Ishikawa (cell line): ENCODE measurements around the gene SERHL2.

Experiments
- CEBPB ChIP-seq: IDR thresholded peaks from 2 replicates; pipeline ENCODE4 v1.6.1; 2012
- CREB1 ChIP-seq: IDR thresholded peaks from 2 replicates; pipeline ENCODE4 v1.6.1; 2012; ENCODE audit warnings: low read depth
- EGR1 ChIP-seq: IDR thresholded peaks from 2 replicates; pipeline ENCODE4 v1.6.1; 2012
- EP300 ChIP-seq: IDR thresholded peaks from 2 replicates; pipeline ENCODE4 v1.6.1; 2012; ENCODE audit warnings: borderline replicate concordance
- FOXM1 ChIP-seq: IDR thresholded peaks from 2 replicates; pipeline ENCODE4 v1.6.1; 2012; ENCODE audit warnings: low read depth, borderline replicate concordance
- MAX ChIP-seq: IDR thresholded peaks from 2 replicates; pipeline ENCODE4 v1.6.1; 2012
- NFIC ChIP-seq: IDR thresholded peaks from 2 replicates; pipeline ENCODE4 v1.6.1; 2012
- RAD21 ChIP-seq: IDR thresholded peaks from 2 replicates; pipeline ENCODE4 v1.6.1; 2012; ENCODE audit warnings: low read depth
- REST ChIP-seq: IDR thresholded peaks from 2 replicates; pipeline ENCODE4 v1.6.1; 2012; ENCODE audit warnings: low read depth, mild to moderate bottlenecking
- TAF1 ChIP-seq: IDR thresholded peaks from 2 replicates; pipeline ENCODE4 v1.6.1; 2012; ENCODE audit warnings: low read depth, mild to moderate bottlenecking
- TCF12 ChIP-seq: IDR thresholded peaks from 2 replicates; pipeline ENCODE4 v1.6.1; 2012; ENCODE audit warnings: low read depth
- TEAD4 ChIP-seq: IDR thresholded peaks from 2 replicates; pipeline ENCODE4 v1.6.1; 2012
- USF1 ChIP-seq: IDR thresholded peaks from 2 replicates; pipeline ENCODE4 v1.6.1; 2012
- YY1 ChIP-seq: IDR thresholded peaks from 2 replicates; pipeline ENCODE4 v1.6.1; 2012; ENCODE audit warnings: low read depth
- ZBTB7A ChIP-seq: IDR thresholded peaks from 2 replicates; pipeline ENCODE4 v1.6.1; 2012; ENCODE audit warnings: low read depth

The SERHL2 gene

GRCh38 chr22:42596863-42597530 is 43.2 kb downstream of the SERHL2 start:
- TF ChIP-seq TEAD4 (no peak), ZBTB7A (no peak), REST (no peak), USF1 (no peak), EGR1 (no peak), CEBPB (no peak), MAX (no peak), TAF1 (no peak), FOXM1 (no peak)

GRCh38 chr22:42601879-42602465 is 48.2 kb downstream of the SERHL2 start:
- TF ChIP-seq RAD21 (no peak), TAF1 (no peak), FOXM1 (no peak), USF1 (no peak), CREB1 (no peak), TEAD4 (no peak), TCF12 (no peak), CEBPB (no peak), EGR1 (no peak), EP300 (no peak), REST (no peak), YY1 (no peak), MAX (no peak), NFIC (no peak), ZBTB7A (no peak)

GRCh38 chr22:42602470-42602869 is 48.7 kb downstream of the SERHL2 start:
- no peak for TF ChIP-seq NFIC
- TF ChIP-seq YY1, result no peak
- no peak for TF ChIP-seq TAF1
- TF ChIP-seq FOXM1, result no peak

GRCh38 chr22:42603427-42603826 is 49.7 kb downstream of the SERHL2 start:
- TF ChIP-seq TAF1 (no peak), USF1 (no peak), TCF12 (no peak), CEBPB (no peak), EGR1 (no peak), REST (no peak), CREB1 (no peak), ZBTB7A (no peak), MAX (no peak)
